Lower leg skin (tissue), 3 donors: ENCODE measurements around the gene CUL3.

Experiments used
- CTCF ChIP-seq, 3 donors: fragments of 450-650 bp; IDR thresholded peaks; one replicate each; pipeline ENCODE4 v1.5.1; 2016; ENCODE audit warnings: antibody characterized with exemption in 3 of 3, mild to moderate bottlenecking in 3 of 3, moderate library complexity in 2 of 3
- POLR2A ChIP-seq, 2 donors: fragments of 450-650 bp; IDR thresholded peaks; one replicate each; pipeline ENCODE4 v1.6.1; 2016 to 2017; ENCODE audit warnings: antibody characterized with exemption in 2 of 2, mild to moderate bottlenecking in 1 of 2, moderate library complexity in 1 of 2

DNA sequence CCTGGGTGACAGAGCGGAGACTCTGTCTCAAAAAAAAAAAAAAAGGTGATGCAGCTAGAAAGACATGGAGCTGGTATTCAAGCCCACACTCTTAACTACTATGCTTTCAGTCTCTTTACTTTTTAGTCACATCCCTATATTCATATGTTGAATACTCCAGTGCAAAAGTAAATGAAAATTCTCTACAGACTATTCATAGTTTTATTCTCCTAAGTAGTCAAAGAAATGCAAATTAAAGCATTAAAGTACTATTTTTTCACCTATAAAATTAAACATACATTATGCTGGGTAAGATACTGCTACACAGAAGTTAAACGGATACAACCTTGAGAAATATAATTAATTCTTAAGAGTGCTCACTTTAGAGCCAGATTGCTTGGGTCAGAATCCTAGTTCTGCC lies 7.6 kb downstream of the CUL3 start:
- no peak for TF ChIP-seq CTCF (IDR thresholded peaks at IDR 0.05)
- no peak for TF ChIP-seq POLR2A (IDR thresholded peaks at IDR 0.05)
